Body of pancreas (tissue), 4 donors: ENCODE measurements around the gene MOGAT1.

Experiments used
- POLR2A ChIP-seq, 3 donors: fragments of 450-650 bp; IDR thresholded peaks; one replicate each; pipeline ENCODE4 v1.6.1; 2016; ENCODE audit warnings: antibody characterized with exemption in 3 of 3, mild to moderate bottlenecking in 2 of 3
- TF ChIP-seq, protein P1 (sequence below), 7 experiments: fragments of 450-650 bp in 4 of 7; fragments of 200-600 bp in 3 of 7; sonication (generic) in 3 of 7; IDR thresholded peaks; one replicate each; pipeline ENCODE4 v1.5.1; 2016 to 2019; ENCODE audit warnings: antibody characterized with exemption in 7 of 7

DNA sequence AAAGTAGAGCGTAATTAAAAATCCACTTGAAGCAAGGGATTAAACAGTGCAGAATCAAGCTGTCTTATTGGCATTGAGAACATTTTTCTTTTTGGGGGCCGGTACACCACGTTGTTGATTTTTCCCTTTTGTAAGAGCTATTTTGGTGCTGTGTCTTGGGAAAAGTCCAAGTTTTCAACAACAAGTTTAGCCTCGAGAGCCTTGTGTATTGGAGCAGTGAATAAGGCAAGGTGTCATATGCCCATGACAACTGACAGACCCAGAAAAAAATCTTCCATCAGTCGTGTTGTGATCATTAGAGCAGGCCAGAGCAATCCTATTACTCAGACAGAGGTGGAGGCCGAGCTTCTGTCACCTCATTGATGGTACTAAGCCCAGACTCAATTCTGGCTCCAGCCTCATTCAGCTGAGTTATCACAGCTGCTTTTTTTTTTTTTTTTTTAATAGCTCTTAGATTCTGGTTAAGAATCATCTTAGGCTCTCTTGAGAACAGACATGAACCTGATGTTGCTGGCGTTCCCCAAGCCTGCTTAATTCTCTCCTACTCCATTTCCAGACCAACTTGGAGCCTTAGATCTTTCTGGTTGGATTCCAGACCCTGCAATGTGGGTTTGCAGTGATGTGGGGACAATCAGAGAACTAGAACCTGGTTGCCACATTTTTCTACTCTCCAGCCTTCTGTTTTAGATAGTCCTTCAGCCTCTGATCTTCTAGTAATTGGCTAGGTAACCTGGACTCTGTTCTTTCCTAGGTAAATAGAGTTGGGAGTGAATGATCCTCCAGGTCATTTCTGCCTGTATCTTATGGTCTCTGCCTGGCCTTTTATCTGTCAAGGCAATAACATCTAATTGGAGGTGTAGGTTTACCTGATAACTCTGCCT lies 43.1 kb downstream of the MOGAT1 start:
- TF ChIP-seq, protein P1, sequence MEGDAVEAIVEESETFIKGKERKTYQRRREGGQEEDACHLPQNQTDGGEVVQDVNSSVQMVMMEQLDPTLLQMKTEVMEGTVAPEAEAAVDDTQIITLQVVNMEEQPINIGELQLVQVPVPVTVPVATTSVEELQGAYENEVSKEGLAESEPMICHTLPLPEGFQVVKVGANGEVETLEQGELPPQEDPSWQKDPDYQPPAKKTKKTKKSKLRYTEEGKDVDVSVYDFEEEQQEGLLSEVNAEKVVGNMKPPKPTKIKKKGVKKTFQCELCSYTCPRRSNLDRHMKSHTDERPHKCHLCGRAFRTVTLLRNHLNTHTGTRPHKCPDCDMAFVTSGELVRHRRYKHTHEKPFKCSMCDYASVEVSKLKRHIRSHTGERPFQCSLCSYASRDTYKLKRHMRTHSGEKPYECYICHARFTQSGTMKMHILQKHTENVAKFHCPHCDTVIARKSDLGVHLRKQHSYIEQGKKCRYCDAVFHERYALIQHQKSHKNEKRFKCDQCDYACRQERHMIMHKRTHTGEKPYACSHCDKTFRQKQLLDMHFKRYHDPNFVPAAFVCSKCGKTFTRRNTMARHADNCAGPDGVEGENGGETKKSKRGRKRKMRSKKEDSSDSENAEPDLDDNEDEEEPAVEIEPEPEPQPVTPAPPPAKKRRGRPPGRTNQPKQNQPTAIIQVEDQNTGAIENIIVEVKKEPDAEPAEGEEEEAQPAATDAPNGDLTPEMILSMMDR (IDR thresholded peaks at IDR 0.05), result no peak
- TF ChIP-seq POLR2A (IDR thresholded peaks at IDR 0.05), result no peak
